NCI-H2107 treated with DMSO at 0.1 percent for 48 hours (cell line): Measurements from ENCODE around the gene MYO18A.

Experiments
- DNase-seq: peaks from one replicate; lab custom pipeline; 2025; ENCODE audit not compliant: unreplicated experiment; lab: John Stamatoyannopoulos, UW

Gene MYO18A

GRCh38 chr17:29038085-29038795 is 142.0 kb downstream of the MYO18A start:
- DNase-seq = no peak

GRCh38 chr17:29037739-29038084 is 142.5 kb downstream of the MYO18A start:
- no peak for DNase-seq

- no peak for DNase-seq
Measured at GRCh38 chr17:29036584-29036983, 143.6 kb downstream of the MYO18A start.

- no peak for DNase-seq
Measured at GRCh38 chr17:29034510-29034909, 145.7 kb downstream of the MYO18A start.

GRCh38 chr17:29032857-29033197 is 147.4 kb downstream of the MYO18A start:
- no peak for DNase-seq

GRCh38 chr17:29032013-29032856 is 148.0 kb downstream of the MYO18A start:
- no peak for DNase-seq

- no peak for DNase-seq
Measured at GRCh38 chr17:29031488-29031887, 148.7 kb downstream of the MYO18A start.

- DNase-seq = no peak
Measured at GRCh38 chr17:29024316-29024952, 155.8 kb downstream of the MYO18A start.

- peak; percentile 78 for DNase-seq
Measured at GRCh38 chr17:29022074-29022473, 158.1 kb downstream of the MYO18A start.

GRCh38 chr17:29021226-29021625 is 159.0 kb downstream of the MYO18A start:
- no peak for DNase-seq
